HepG2 (cell line): ENCODE data around the gene SH3PXD2A. TPM values are rescaled to one million over a fixed set of nuclear protein-coding genes. Genes with fewer than 3 reads are reported as not detected.

Experiments used
- ATAC-seq: fragments of 200-7000 bp; cut with Tn5 transposase; 3 replicates; pipeline ENCODE4 v1.9.1; 2020; ENCODE audit warnings: mild to moderate bottlenecking, moderate library complexity
- BruUV-seq: library from RNA; stranded (reverse); fragments of 400-500 nt; replicated peaks from 2 replicates; lab custom pipeline; 2021; lab: Mats Ljungman, UMichigan
- CTCF ChIA-PET: fragments of 300-600 bp; formaldehyde crosslinking; extraction: SDS; loops from one replicate; lab custom pipeline; 2021; ENCODE audit warnings: low total read pairs, inconsistent platforms, low intra/inter-chr PET ratio; lab: Yijun Ruan, JAX
- POLR2A ChIA-PET: fragments of 350-600 bp; sonication (Branson Sonifier 250); formaldehyde crosslinking; loops from one replicate; lab custom pipeline; 2020; ENCODE audit warnings: antibody characterized with exemption, inconsistent platforms; lab: Yijun Ruan, JAX
- DNase-seq: peaks from one replicate; pipeline ENCODE4 v3.0.0-alpha.2; 2015; ENCODE audit warnings: low spot score
- FAIRE-seq: peaks from 3 replicates; lab custom pipeline; 2011; peaks lifted over from hg19 to GRCh38; lab: Jason Lieb, UNC
- H2AFZ ChIP-seq: one replicate; pipeline ENCODE4 v1.6.1; 2011; ENCODE audit warnings: low read length, inconsistent platforms
- H3K27ac ChIP-seq: fragments of 300-600 bp; 3 replicates; pipeline ENCODE4 v1.8.0; 2011; ENCODE audit warnings: mixed run types, mild to moderate bottlenecking, mixed read lengths, low read length, inconsistent platforms; ENCODE audit not compliant: insufficient read depth; ENCODE audit errors: extremely low read length
- H3K27me3 ChIP-seq, 2 experiments: fragments of 200-600 bp in 1 of 2; 2 replicates in 1 of 2; 3 replicates in 1 of 2; pipeline versions ENCODE4 v1.6.0 to v1.8.0; 2011; ENCODE audit warnings: low read length in 2 of 2, mild to moderate bottlenecking in 2 of 2, moderate library complexity in 2 of 2, inconsistent platforms in 1 of 2; ENCODE audit not compliant: insufficient read depth in 2 of 2, control insufficient read depth in 1 of 2
- H3K36me3 ChIP-seq, 2 experiments: fragments of 200-600 bp in 1 of 2; replicated peaks in 1 of 2; 2 replicates in 1 of 2; 3 replicates in 1 of 2; pipeline versions ENCODE4 v1.5.1 to v1.8.0; 2011; ENCODE audit warnings: low read length in 2 of 2, inconsistent platforms in 1 of 2; ENCODE audit not compliant: insufficient read depth in 2 of 2, control insufficient read depth in 1 of 2
- H3K4me1 ChIP-seq: 2 replicates; pipeline ENCODE4 v1.5.1; 2012; ENCODE audit warnings: low read length, inconsistent platforms; ENCODE audit not compliant: insufficient read depth
- H3K4me2 ChIP-seq: 2 replicates; pipeline ENCODE4 v1.6.0; 2011; ENCODE audit warnings: low read depth, low read length, inconsistent platforms
- H3K4me3 ChIP-seq, 3 experiments: fragments of 200-600 bp in 1 of 3; sonication (generic), shearing (Covaris generic) in 1 of 3; replicated peaks in 1 of 3; 2 replicates each; pipeline ENCODE4 v1.5.1; 2011 to 2016; ENCODE audit warnings: low read length in 3 of 3, inconsistent platforms in 2 of 3, low read depth in 2 of 3, mild to moderate bottlenecking in 2 of 3, control low read depth in 1 of 3, mixed read lengths in 1 of 3; ENCODE audit not compliant: insufficient read depth in 1 of 3
- H3K79me2 ChIP-seq: one replicate; pipeline ENCODE4 v1.6.1; 2011; ENCODE audit warnings: low read length, inconsistent platforms; ENCODE audit not compliant: insufficient read depth
- H3K9ac ChIP-seq: 2 replicates; pipeline ENCODE4 v1.6.0; 2011; ENCODE audit warnings: mild to moderate bottlenecking, low read depth, low read length, inconsistent platforms; ENCODE audit not compliant: insufficient read depth
- H3K9me3 ChIP-seq: 2 replicates; pipeline ENCODE4 v1.5.1; 2012; ENCODE audit warnings: mild to moderate bottlenecking, low read length
- H4K20me1 ChIP-seq: 2 replicates; pipeline ENCODE4 v1.6.0; 2011; ENCODE audit warnings: inconsistent platforms, mild to moderate bottlenecking, low read length, moderate library complexity; ENCODE audit not compliant: insufficient read depth
- CBX2 ChIP-seq, 2 experiments: fragments of 200-600 bp in 1 of 2; sonication (generic); formaldehyde crosslinking in 1 of 2; IDR thresholded peaks; 2 replicates each; pipeline versions ENCODE4 v1.7.0 to v1.8.1; 2018 to 2022; ENCODE audit warnings: low read depth in 2 of 2, low read length in 1 of 2, mild to moderate bottlenecking in 1 of 2, missing genetic modification reagents in 1 of 2
- EP300 ChIP-seq, 3 experiments: sonication (generic) in 1 of 3; formaldehyde crosslinking in 1 of 3; IDR thresholded peaks; 2 replicates each; pipeline versions ENCODE4 v1.5.1 to v1.6.1; 2011 to 2020; ENCODE audit warnings: low read depth in 2 of 3, low read length in 2 of 3, borderline replicate concordance in 1 of 3, improper control_type of control experiment in 1 of 3, mild to moderate bottlenecking in 1 of 3, missing genetic modification reagents in 1 of 3, moderate library complexity in 1 of 3
- FOXM1 ChIP-seq: sonication (generic); formaldehyde crosslinking; IDR thresholded peaks from 2 replicates; pipeline ENCODE4 v1.5.0; 2020; ENCODE audit warnings: missing genetic modification reagents
- GZF1 ChIP-seq: sonication (generic); formaldehyde crosslinking; IDR thresholded peaks from 2 replicates; pipeline ENCODE4 v1.5.1; 2020; ENCODE audit warnings: mild to moderate bottlenecking, missing genetic modification reagents
- KDM5A ChIP-seq: fragments of 200-600 bp; sonication (generic); IDR thresholded peaks from 2 replicates; pipeline ENCODE4 v1.7.0; 2018; ENCODE audit warnings: antibody characterized with exemption, mild to moderate bottlenecking, low read length, borderline replicate concordance
- PHF8 ChIP-seq: sonication (generic); formaldehyde crosslinking; IDR thresholded peaks from 2 replicates; pipeline ENCODE4 v1.5.0; 2020; ENCODE audit warnings: missing genetic modification reagents
- SAP130 ChIP-seq: IDR thresholded peaks from 2 replicates; pipeline ENCODE4 v1.6.1; 2016; ENCODE audit warnings: low read depth
- SIX1 ChIP-seq: sonication (generic); formaldehyde crosslinking; IDR thresholded peaks from 2 replicates; pipeline ENCODE4 v1.4.0; 2020; ENCODE audit warnings: missing genetic modification reagents, borderline replicate concordance
- ZFP82 ChIP-seq: sonication (generic); formaldehyde crosslinking; IDR thresholded peaks from 2 replicates; pipeline ENCODE4 v1.5.1; 2020; ENCODE audit warnings: mild to moderate bottlenecking, missing genetic modification reagents, borderline replicate concordance
- ZNF510 ChIP-seq: sonication (generic); formaldehyde crosslinking; IDR thresholded peaks from 2 replicates; pipeline ENCODE4 v1.4.0; 2020; ENCODE audit warnings: low read depth, mild to moderate bottlenecking, missing genetic modification reagents
- ZNF589 ChIP-seq: sonication (generic); formaldehyde crosslinking; conservative IDR thresholded peaks from 2 replicates; pipeline ENCODE4 v1.8.0; 2022; ENCODE audit warnings: mild to moderate bottlenecking, moderate library complexity, missing genetic modification reagents
- ZNF724P ChIP-seq: sonication (generic); formaldehyde crosslinking; IDR thresholded peaks from 2 replicates; pipeline ENCODE4 v1.8.0; 2022; ENCODE audit warnings: missing genetic modification reagents, borderline replicate concordance
- WGBS: methylation state at CpG from one replicate; pipeline ENCODE4 v1.1.6; 2017; ENCODE audit warnings: low lambda C conversion rate; 5-methylcytosine and 5-hydroxymethylcytosine counted together
- in situ Hi-C: cut with HindIII; loops from 2 replicates; pipeline ENCODE4 v1.10.0; 2017; ENCODE audit warnings: low pct_unique_long_range_greater_than_20kb; ENCODE audit not compliant: extremely low pct_ligation_motif_present
- intact Hi-C: fragments of 100-400 bp; cut with micrococcal nuclease; formaldehyde crosslinking; loops from one replicate; pipeline ENCODE4 v1.10.0; 2022; ENCODE audit not compliant: unreplicated experiment
- polyA plus RNA-seq, 8 experiments: library from polyadenylated mRNA; depleted of rRNA in 3 of 8; stranded (reverse) in 7 of 8; unstranded in 1 of 8; fragments of >200 nt; fragmentation: Illumina TruSeq in 4 of 8; extraction: Trizol in 4 of 8; gene quantifications; 2 replicates each; pipeline versions ENCODE4 v1.2.1 to v1.2.3, GENCODE V29; 2011 to 2016; ENCODE audit warnings: low read depth in 4 of 8, missing spikeins in 1 of 8, mixed read lengths in 1 of 8; ENCODE audit not compliant: insufficient read depth in 1 of 8
- total RNA-seq, 5 experiments: library from RNA; depleted of rRNA; stranded (reverse); fragments of >200 nt; fragmentation: Illumina TruSeq; extraction: Trizol; gene quantifications; 2 replicates each; pipeline ENCODE4 v1.2.3, GENCODE V29; 2016; ENCODE audit warnings: low read depth in 1 of 5
- TF ChIP-seq, protein P1 (sequence below): IDR thresholded peaks from 2 replicates; pipeline ENCODE4 v1.6.1; 2016; ENCODE audit warnings: mild to moderate bottlenecking
- TF ChIP-seq, protein P2 (sequence below): sonication (generic); formaldehyde crosslinking; IDR thresholded peaks from 2 replicates; pipeline ENCODE4 v1.4.0; 2020; ENCODE audit warnings: mild to moderate bottlenecking, missing genetic modification reagents
- TF ChIP-seq, protein P3 (sequence below): sonication (generic); IDR thresholded peaks from 2 replicates; pipeline ENCODE4 v1.6.1; 2016; ENCODE audit warnings: low read depth, borderline replicate concordance

Gene SH3PXD2A
- total and polyA plus RNA-seq, 2 of the 13 experiments (the other 11 are each of a cell fraction or from before 2014, with no cell fraction given), result 11.1 to 11.3 TPM

DNA sequence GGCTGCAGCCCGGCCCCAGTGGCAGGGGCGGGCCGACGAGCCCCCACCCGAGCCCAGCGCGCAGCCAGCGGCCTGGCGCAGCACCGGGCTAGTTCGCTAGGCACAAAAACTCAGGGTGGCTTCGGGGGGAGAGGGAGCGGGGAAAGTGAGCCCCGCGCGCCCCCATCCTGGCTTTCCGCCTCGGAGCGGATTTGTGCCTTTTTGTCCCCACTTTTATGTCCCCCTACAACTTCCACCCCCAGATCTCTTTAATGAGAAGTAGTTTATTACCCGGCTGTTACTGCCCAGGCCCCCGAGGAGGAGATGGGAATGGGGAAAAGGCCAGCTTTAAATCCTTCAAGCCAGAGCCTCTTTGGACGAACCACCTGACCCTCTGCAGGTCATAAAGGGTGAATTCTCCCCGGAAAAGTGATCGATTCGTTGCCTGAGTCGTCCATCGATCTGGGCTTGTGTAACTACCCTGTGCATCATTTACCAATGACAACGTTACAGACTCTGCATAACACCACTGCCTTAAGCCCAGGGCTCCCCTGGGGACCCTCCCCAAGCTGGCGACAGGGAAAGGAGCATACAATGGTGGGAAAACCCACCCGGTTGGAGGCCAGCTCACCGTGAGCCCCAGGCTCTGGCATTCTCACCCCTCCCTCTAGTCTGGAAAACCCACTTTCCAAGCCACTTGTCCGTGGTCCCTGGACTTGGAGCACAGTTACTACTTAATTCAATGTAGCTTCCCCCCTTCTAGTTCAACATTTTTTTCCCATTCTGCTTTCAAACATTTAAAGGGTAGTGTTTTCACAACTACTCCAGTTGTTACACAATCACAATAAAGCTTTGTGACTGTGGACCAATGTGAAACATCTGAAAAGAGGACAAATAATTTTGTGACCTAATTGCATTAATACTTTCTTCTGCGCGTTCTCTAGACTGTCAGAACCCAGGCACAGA, 748 bp upstream of the SH3PXD2A start (continued):
- TF ChIP-seq, protein P1, sequence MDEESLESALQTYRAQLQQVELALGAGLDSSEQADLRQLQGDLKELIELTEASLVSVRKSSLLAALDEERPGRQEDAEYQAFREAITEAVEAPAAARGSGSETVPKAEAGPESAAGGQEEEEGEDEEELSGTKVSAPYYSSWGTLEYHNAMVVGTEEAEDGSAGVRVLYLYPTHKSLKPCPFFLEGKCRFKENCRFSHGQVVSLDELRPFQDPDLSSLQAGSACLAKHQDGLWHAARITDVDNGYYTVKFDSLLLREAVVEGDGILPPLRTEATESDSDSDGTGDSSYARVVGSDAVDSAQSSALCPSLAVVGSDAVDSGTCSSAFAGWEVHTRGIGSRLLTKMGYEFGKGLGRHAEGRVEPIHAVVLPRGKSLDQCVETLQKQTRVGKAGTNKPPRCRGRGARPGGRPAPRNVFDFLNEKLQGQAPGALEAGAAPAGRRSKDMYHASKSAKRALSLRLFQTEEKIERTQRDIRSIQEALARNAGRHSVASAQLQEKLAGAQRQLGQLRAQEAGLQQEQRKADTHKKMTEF, result peak; percentile 27; the same call in 1 of the 2 replicates
- TF ChIP-seq FOXM1 (CRISPR knock-in tag), result no peak
- peak; percentile 77; the same call in 1 of the 2 replicates for TF ChIP-seq ZFP82 (CRISPR knock-in tag)
- TF ChIP-seq SAP130 (CRISPR knock-in tag), result peak; percentile 74
- peak in 1 of 2 experiments; percentile 80; a peak in 2 of 4 replicates for TF ChIP-seq EP300 (IDR thresholded peaks at IDR 0.05; ENCODE audit: low read depth in 2 of 2, low read length in 2 of 2)
- no peak for TF ChIP-seq EP300 (CRISPR knock-in tag; IDR thresholded peaks at IDR 0.05; ENCODE audit: borderline replicate concordance)
- TF ChIP-seq, all 625 proteins: peak for 187

DNA sequence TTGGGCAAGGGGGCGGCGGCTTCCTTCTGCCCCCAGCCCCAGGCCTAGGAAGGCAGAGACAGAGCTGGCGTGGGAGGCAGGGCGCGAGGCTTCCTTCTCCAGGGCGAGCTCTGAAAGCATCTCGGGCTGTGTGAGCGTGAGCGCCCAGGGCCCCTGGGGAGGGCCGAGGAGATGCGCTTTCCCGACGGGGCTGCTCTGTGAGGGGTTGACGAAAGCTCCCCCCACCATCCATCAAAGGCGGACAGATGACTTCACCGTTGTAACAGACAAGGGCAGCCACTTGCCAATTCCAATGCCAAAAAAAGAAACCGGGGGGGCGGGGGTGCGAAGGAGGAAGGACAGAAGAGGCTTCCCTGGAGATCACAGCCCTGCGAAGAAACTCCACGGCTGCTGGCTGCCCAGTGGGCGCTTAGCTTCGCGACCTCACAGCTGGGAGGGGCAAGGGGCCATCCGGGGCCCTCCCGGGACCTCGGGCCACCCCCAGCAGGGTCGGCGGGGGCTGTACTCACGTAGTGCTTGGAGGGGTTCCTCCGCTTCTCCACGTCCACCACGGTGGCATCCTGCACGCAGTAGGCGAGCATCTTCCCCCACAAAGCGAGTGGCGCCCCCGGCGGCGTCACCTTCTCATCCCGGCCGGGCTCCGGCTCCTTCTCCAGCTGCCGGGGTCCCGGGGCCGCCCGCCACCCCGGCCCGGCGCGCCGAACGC, 537 bp downstream of the SH3PXD2A start:
- Histone ChIP-seq H2AFZ (no peak overlapping the region), H3K9me3 (no peaks in the 10 kb centered on the region), H3K4me2 (peak overlapping the region; percentile 94), H3K27me3 (no peaks in the 10 kb centered on the region; a peak in 1 of 5 replicates), H3K36me3 (peaks cover 8 to 27% of the 10 kb centered on the region in 2 experiments), H3K9ac (peak overlapping the region; percentile 74), H3K4me1 (peaks cover 73% of the 10 kb centered on the region), H3K4me3 (peak overlapping the region; percentile 87 to 93 (median 92)), H4K20me1 (peaks cover 24% of the 10 kb centered on the region), H3K79me2 (peaks cover 51% of the 10 kb centered on the region), H3K27ac (peak overlapping the region; percentile 68)
- ChIA-PET CTCF (interaction anchor here (1.5 kb wide), 1 partner anchor 141 kb away, joined by 5 read pairs; no protein-coding TSS in a partner anchor), POLR2A (interaction anchor here (0.9 to 6.8 kb wide), 16 partner anchors 11 to 196 kb away, joined by 3 to 107 read pairs (median 6); no protein-coding TSS in a partner anchor)
- intact Hi-C loops (loop anchor here (1.0 to 5.0 kb wide), 4 partner anchors 38 to 96 kb away; no protein-coding TSS in a partner anchor), in situ Hi-C loops (loop anchor here (5.0 kb wide), 2 partner anchors 63 to 143 kb away; no protein-coding TSS in a partner anchor)
- ATAC-seq (peak; percentile 17), FAIRE-seq (no peak), DNase-seq (no peak)
- BruUV-seq, result no TSS peak
- WGBS, result 2% methylated on average over 18 of the region's 53 CpGs
- TF ChIP-seq KDM5A, result 0 out of 2 replicates have a peak, but pooled peaks have one; percentile 2
- TF ChIP-seq ZNF510 (CRISPR knock-in tag), result no peak
- TF ChIP-seq GZF1, result 0 out of 2 replicates have a peak, but pooled peaks have one; percentile 30
- no peak for TF ChIP-seq CBX2 (IDR thresholded peaks at IDR 0.05; ENCODE audit: low read depth, low read length)
- TF ChIP-seq CBX2 (CRISPR knock-in tag; IDR thresholded peaks at IDR 0.05; ENCODE audit: low read depth), result no peak
- TF ChIP-seq ZNF724P (CRISPR knock-in tag), result peak; percentile 30; the same call in 1 of the 2 replicates
- TF ChIP-seq, protein P2, sequence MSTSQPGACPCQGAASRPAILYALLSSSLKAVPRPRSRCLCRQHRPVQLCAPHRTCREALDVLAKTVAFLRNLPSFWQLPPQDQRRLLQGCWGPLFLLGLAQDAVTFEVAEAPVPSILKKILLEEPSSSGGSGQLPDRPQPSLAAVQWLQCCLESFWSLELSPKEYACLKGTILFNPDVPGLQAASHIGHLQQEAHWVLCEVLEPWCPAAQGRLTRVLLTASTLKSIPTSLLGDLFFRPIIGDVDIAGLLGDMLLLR (CRISPR knock-in tag), result 0 out of 2 replicates have a peak, but pooled peaks have one; percentile 1
- no peak for TF ChIP-seq SIX1 (CRISPR knock-in tag)
- 0 out of 2 replicates have a peak, but pooled peaks have one; percentile 29 for TF ChIP-seq PHF8
- TF ChIP-seq, protein P3, sequence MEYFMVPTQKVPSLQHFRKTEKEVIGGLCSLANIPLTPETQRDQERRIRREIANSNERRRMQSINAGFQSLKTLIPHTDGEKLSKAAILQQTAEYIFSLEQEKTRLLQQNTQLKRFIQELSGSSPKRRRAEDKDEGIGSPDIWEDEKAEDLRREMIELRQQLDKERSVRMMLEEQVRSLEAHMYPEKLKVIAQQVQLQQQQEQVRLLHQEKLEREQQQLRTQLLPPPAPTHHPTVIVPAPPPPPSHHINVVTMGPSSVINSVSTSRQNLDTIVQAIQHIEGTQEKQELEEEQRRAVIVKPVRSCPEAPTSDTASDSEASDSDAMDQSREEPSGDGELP, result 0 out of 2 replicates have a peak, but pooled peaks have one; percentile 14
- peak; percentile 49; the same call in 1 of the 2 replicates for TF ChIP-seq ZNF589 (CRISPR knock-in tag)
